HG03342 (cell line): ENCODE results near the gene ADGRG3.
"Not testable (repeated sequence)": the region's sequence is repeated elsewhere in the genome, so short reads cannot be mapped to it uniquely, and the experiment has no call there.

ENCODE experiments used
- ATAC-seq: cut with Tn5 transposase; IDR thresholded peaks from one replicate; pipeline ENCODE4 v1.9.1; 2021; ENCODE audit warnings: mild to moderate bottlenecking, moderate library complexity; ENCODE audit not compliant: unreplicated experiment

ADGRG3 gene

GRCh38 chr16:57661936-57662906, 5.9 kb upstream of the ADGRG3 start:
- ATAC-seq, result no peak

GRCh38 chr16:57663436-57663835, 4.7 kb upstream of the ADGRG3 start:
- no peak for ATAC-seq

- ATAC-seq, result no peak
These were observed 4.0 kb upstream of the ADGRG3 start for GRCh38 chr16:57663917-57664661.

GRCh38 chr16:57664662-57665025, 3.5 kb upstream of the ADGRG3 start:
- ATAC-seq, result no peak

- ATAC-seq, result no peak
These were observed 2.6 kb upstream of the ADGRG3 start for GRCh38 chr16:57665541-57665940.

GRCh38 chr16:57666353-57667047, 1.6 kb upstream of the ADGRG3 start:
- ATAC-seq, result no peak

- ATAC-seq, result no peak
These were observed 1.0 kb upstream of the ADGRG3 start for GRCh38 chr16:57667048-57667525.

- no peak for ATAC-seq
These were observed 412 bp upstream of the ADGRG3 start for GRCh38 chr16:57667526-57668262.

- ATAC-seq, result no peak
These were observed 747 bp downstream of the ADGRG3 start for GRCh38 chr16:57668630-57669475.

GRCh38 chr16:57669476-57670162, 1.5 kb downstream of the ADGRG3 start:
- no peak for ATAC-seq

- no peak for ATAC-seq
These were observed 2.1 kb downstream of the ADGRG3 start for GRCh38 chr16:57670196-57670595.

GRCh38 chr16:57671451-57671850, 3.3 kb downstream of the ADGRG3 start:
- not testable (repeated sequence) for ATAC-seq

- ATAC-seq, result no peak
These were observed 4.3 kb downstream of the ADGRG3 start for GRCh38 chr16:57672416-57672815.

GRCh38 chr16:57672824-57673223, 4.7 kb downstream of the ADGRG3 start:
- no peak for ATAC-seq

- ATAC-seq, result no peak
These were observed 7.8 kb downstream of the ADGRG3 start for GRCh38 chr16:57675741-57676551.

- ATAC-seq, result no peak
These were observed 8.5 kb downstream of the ADGRG3 start for GRCh38 chr16:57676553-57677085.

- ATAC-seq, result no peak
These were observed 9.7 kb downstream of the ADGRG3 start for GRCh38 chr16:57677622-57678369.
